MM.1S (cell line): ENCODE data around the gene KIF5C.

Experiments
- CTCF ChIP-seq: fragments of 300-600 bp; sonication (generic); IDR thresholded peaks from 2 replicates; pipeline ENCODE4 v1.5.1; 2016; ENCODE audit warnings: antibody characterized with exemption, low read length, mixed read lengths
- EZH2 ChIP-seq: fragments of 300-600 bp; sonication (generic); optimal IDR thresholded peaks from 2 replicates; pipeline ENCODE3; 2017; ENCODE audit warnings: low read depth, mild to moderate bottlenecking, antibody characterized with exemption, low read length, mixed read lengths

DNA sequence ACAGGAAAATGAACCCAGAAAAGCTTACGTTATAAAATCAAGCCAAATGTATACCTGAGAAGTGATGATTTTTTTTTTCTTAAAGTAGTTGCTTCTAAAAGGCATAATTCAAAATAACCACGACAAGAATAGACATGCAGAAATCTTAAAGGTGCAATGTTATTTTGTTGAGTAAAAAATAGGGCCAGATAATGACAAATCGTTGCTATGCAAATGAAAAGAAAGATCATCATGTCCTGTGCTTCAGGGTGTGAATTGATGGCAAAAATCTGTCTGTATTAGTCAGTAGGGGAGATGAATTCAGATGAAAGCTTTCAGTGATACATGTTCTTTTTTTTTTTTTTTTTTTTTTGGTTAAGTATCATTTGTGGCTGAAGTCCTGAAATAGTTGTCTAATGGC, 187.5 kb downstream of the KIF5C start:
- no peak for TF ChIP-seq CTCF
- no peak for TF ChIP-seq EZH2
